GM21528 (cell line): ENCODE data around the gene ATG4B.

Experiments
- ATAC-seq: cut with Tn5 transposase; IDR thresholded peaks from one replicate; pipeline ENCODE4 v1.9.1; 2021; ENCODE audit warnings: mild to moderate bottlenecking, moderate library complexity; ENCODE audit not compliant: unreplicated experiment, low FRiP score

ATG4B gene

GRCh38 chr2:241680827-241681599 lies 43.5 kb downstream of the ATG4B start:
- no peak for ATAC-seq

- peak; percentile 22 for ATAC-seq
These were observed 48.8 kb downstream of the ATG4B start for GRCh38 chr2:241686324-241686649.

- peak; percentile 95 for ATAC-seq
These were observed 49.3 kb downstream of the ATG4B start, which contains the start of gene DTYMK for GRCh38 chr2:241686650-241687425. TSS of gene DTYMK (minus strand) at chr2:241686815. CDS start at chr2:241686783, 32 bp downstream.

GRCh38 chr2:241689306-241689705 lies 51.8 kb downstream of the ATG4B start:
- ATAC-seq: no peak

GRCh38 chr2:241690202-241690717 lies 52.8 kb downstream of the ATG4B start:
- ATAC-seq: no peak

- ATAC-seq: no peak
These were observed 55.0 kb downstream of the ATG4B start for GRCh38 chr2:241692448-241692847.

- no peak for ATAC-seq
These were observed 58.2 kb downstream of the ATG4B start for GRCh38 chr2:241695651-241696050.

GRCh38 chr2:241701149-241701398 lies 63.6 kb downstream of the ATG4B start:
- ATAC-seq: no peak

GRCh38 chr2:241701399-241702154 lies 64.1 kb downstream of the ATG4B start, which contains the start of gene ING5:
TSS of gene ING5 (plus strand) at chr2:241702039. CDS start at chr2:241702066, 27 bp downstream.
- ATAC-seq: peak; percentile 67

GRCh38 chr2:241702155-241703031 lies 64.9 kb downstream of the ATG4B start:
- peak; percentile 73 for ATAC-seq

- no peak for ATAC-seq
These were observed 65.6 kb downstream of the ATG4B start for GRCh38 chr2:241703032-241703604.

GRCh38 chr2:241706537-241706936 lies 69.0 kb downstream of the ATG4B start:
- no peak for ATAC-seq

GRCh38 chr2:241708879-241709278 lies 71.4 kb downstream of the ATG4B start:
- no peak for ATAC-seq

GRCh38 chr2:241719093-241719492 lies 81.6 kb downstream of the ATG4B start:
- ATAC-seq: no peak

GRCh38 chr2:241720099-241720498 lies 82.6 kb downstream of the ATG4B start:
- ATAC-seq: no peak

- no peak for ATAC-seq
These were observed 83.1 kb downstream of the ATG4B start for GRCh38 chr2:241720560-241720959.

- ATAC-seq: no peak
These were observed 84.4 kb downstream of the ATG4B start for GRCh38 chr2:241721852-241722251.

GRCh38 chr2:241722896-241723454 lies 85.5 kb downstream of the ATG4B start:
- ATAC-seq: no peak
